SH-SY5Y (cell line): Measurements from ENCODE around the gene GRIN2A.

Source experiments
- GATA2 ChIP-seq: IDR thresholded peaks from 2 replicates; pipeline ENCODE4 v1.6.1; 2011; ENCODE audit warnings: mild to moderate bottlenecking, low read depth, low read length
- GATA3 ChIP-seq: IDR thresholded peaks from 2 replicates; pipeline ENCODE4 v1.6.1; 2011; ENCODE audit warnings: low read depth, mild to moderate bottlenecking, low read length, moderate library complexity

GRCh38 chr16:9849697-9850245, 332.5 kb downstream of the GRIN2A start:
- TF ChIP-seq GATA3 (no peak), GATA2 (no peak)
